ENCODE results near the gene GPRC5C. TPM values are rescaled to one million over a fixed set of nuclear protein-coding genes. Genes with fewer than 3 reads are reported as not detected.

GPRC5C gene, protein sequence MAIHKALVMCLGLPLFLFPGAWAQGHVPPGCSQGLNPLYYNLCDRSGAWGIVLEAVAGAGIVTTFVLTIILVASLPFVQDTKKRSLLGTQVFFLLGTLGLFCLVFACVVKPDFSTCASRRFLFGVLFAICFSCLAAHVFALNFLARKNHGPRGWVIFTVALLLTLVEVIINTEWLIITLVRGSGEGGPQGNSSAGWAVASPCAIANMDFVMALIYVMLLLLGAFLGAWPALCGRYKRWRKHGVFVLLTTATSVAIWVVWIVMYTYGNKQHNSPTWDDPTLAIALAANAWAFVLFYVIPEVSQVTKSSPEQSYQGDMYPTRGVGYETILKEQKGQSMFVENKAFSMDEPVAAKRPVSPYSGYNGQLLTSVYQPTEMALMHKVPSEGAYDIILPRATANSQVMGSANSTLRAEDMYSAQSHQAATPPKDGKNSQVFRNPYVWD
- total RNA-seq = under 1 TPM in 1 of 2 experiments, not detected in 1; 0.32 TPM

DNA sequence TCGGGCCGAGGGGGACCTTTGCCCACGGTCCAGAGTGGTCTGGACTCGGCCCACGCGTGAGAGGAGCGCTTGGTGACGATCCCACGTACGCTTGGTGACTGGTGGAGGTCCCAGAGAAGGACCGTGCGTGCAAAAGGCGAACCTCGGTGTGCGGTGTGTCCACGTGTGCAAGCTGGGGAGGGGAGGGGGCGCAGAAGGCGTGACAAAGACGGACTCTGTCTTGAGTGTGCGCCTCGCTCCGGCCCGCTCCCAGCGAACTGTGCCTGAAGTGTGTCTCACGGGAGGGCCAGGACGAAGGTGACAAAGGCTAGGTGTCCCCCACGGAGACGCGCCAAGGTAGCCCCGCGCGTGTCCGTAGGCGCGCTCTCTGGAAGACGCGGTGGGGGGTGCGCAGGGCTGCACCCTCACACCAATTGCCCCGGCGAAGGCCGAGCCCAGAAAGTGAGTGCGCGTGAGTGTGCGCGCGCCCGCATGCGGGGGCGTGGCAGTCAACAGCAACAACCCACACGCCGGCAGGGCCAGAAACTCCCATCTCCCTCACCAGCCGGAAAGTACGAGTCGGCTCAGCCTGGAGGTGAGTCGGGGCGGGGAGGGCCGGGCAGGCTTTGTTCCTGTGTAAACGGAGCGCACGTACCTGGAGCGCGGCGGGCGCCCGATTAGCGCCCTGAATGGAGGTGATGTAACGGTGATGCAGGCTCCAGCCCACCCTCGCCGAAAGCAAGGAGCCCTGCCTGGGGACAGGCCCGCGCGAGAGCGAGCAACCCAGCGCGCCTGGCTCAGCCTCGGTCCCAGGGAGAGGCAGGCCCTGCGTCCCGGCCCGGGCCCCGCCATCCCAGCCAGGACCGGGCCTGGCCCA lies at the start of gene GPRC5C:
GPRC5C (plus strand) TSS at position 521 of the 856 bp plus-strand sequence. CDS start 7,689 bp downstream, outside the sequence.
- Mint-ChIP-seq H3K4me1 (ENCODE audit: low read depth) (peaks cover 8% of the 10 kb centered on the region), H3K4me3 (peak within 1 kb of the TSS; percentile 28), H3K36me3 (ENCODE audit: low read depth) (no peaks in the 10 kb centered on the region), H3K9me3 (ENCODE audit: insufficient read depth) (no peaks in the 10 kb centered on the region), H3K27me3 (ENCODE audit: low read depth) (peaks cover 56% of the 10 kb centered on the region), H3K27ac (no peak within 1 kb of the TSS)
- CTCF ChIA-PET = no interaction called here
- ATAC-seq (peak; percentile 79), DNase-seq (peak; percentile 60)
- POLR2A ChIA-PET = no interaction called here

DNA sequence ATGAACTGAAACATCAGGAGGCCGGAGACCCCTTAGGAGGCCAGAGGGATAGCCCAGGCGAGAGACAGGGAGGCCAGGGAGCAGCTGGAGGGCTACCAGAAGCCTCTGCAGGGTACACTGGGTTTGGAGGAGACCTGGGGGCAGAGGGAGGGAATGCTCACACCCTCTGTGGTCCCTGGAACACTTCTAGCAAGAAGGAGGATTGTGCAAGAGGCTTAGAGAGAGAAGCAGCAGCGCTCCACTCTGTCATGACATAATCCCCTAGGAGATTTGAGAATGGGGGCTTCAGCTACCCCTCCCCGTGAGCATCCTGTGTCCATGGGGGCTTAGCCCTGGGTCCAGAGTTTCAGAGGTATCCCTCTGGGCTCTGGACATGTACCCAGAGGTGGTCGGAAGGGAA lies 48.7 kb upstream of the GPRC5C start:
- Mint-ChIP-seq H3K9me3 (ENCODE audit: insufficient read depth) (no peaks in the 10 kb centered on the region), H3K4me3 (no peak overlapping the region), H3K27me3 (ENCODE audit: low read depth) (peaks cover 5% of the 10 kb centered on the region), H3K27ac (no peak overlapping the region), H3K4me1 (ENCODE audit: low read depth) (peaks cover 13% of the 10 kb centered on the region), H3K36me3 (ENCODE audit: low read depth) (no peaks in the 10 kb centered on the region)
- CTCF ChIA-PET = no interaction called here
- DNase-seq (no peak), ATAC-seq (no peak)
- POLR2A ChIA-PET = no interaction called here

DNA sequence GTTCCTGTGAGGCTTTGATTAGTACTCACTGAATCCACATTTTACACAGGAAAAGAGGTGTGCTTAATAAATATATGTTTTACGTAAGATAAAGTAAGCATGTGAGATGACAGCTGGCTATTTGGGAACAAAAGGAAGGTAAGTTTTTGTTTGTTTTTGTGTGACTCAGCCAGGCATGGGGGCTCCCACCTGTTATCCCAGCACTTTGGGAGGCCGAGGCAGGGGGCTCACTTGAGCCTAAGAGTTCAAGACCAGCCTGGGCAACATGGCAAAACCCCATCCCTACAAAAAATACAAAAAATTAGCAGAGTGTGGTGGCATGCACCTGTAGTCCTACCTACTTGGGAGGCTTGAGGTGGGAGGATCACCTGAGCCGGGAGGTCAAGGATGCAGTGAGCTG lies 46.7 kb upstream of the GPRC5C start:
- Mint-ChIP-seq H3K36me3 (ENCODE audit: low read depth) (no peaks in the 10 kb centered on the region), H3K9me3 (ENCODE audit: insufficient read depth) (no peaks in the 10 kb centered on the region), H3K4me1 (ENCODE audit: low read depth) (peaks cover 4% of the 10 kb centered on the region), H3K4me3 (no peak overlapping the region), H3K27ac (no peak overlapping the region), H3K27me3 (ENCODE audit: low read depth) (peaks cover 5% of the 10 kb centered on the region)
- POLR2A ChIA-PET = no interaction called here
- no peak for ATAC-seq
- no peak for DNase-seq
- CTCF ChIA-PET = interaction anchor here (1.3 to 2.4 kb wide), 2 partner anchors 17 to 70 kb away, joined by 3 to 11 read pairs; partner anchors contain the start of gene GPR142

DNA sequence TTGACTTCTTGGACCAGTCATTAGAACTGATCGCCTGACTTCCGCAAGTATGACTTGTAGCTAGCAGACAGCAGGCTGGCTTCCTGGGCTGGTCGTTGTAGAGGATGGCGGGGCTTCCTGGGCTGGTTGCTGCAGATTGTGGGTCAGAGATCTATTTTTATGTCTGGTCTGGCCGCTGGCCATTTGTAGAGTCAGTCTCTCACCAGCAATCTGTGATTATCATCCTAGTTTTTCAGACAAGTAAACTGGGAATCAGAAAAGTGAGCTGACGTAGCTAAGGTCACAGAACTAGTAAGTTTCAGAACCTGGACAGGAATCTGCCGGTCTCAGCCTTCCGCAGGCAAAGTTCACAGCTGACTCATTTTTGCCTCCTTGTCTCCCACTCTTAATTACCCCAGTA lies 45.5 kb upstream of the GPRC5C start:
- CTCF ChIA-PET = interaction anchor here (0.6 kb wide), 1 partner anchor 13 kb away, joined by 3 read pairs; no protein-coding TSS in a partner anchor
- peaks cover 5% of the 10 kb centered on the region for H3K27me3 Mint-ChIP-seq (ENCODE audit: low read depth)

DNA sequence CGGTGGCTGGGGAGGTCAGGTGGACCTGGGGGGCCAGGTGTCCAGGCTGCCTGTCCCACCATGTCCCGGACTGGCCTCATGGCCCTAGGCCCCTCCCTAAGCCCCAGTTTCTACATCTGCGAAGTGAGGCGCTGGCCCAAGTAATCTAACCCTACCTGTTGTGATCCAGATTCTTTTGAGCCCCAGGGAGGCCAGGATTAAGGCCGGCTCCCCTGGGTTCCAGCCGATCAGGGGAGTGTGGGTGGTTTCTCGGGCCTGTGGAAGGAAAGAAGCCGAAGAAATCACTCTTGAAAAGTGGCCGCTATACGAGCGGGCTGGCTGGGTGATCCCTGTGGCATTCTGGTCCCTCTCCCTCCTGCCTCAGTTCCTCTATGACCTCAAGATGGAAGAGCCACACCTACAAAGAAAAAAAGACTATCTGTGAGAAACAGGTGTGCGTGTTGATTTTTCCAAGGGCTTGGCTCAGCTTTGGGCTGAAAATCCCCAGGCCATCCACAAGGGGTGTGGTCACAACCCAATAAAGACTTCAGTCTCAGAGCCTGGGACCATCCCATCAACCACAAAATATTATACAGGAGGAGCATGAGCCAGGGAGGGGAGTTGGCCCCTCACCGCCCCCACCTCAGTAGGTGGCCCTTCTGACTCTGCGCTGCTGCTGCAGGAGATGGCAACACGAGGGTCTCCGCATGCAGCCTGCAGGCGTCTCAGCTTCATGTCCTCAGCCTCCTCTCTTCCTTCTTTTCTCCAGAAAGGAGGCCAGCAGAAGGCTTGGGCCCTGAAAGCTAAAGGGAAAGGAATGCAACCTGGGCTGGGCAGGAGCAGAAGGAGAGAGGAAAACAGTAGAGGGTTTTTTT lies 44.3 kb upstream of the GPRC5C start:
- Mint-ChIP-seq H3K36me3 (ENCODE audit: low read depth) (no peaks in the 10 kb centered on the region), H3K4me1 (ENCODE audit: low read depth) (peaks cover 2% of the 10 kb centered on the region), H3K27me3 (ENCODE audit: low read depth) (peaks cover 8% of the 10 kb centered on the region), H3K9me3 (ENCODE audit: insufficient read depth) (no peaks in the 10 kb centered on the region), H3K27ac (no peak overlapping the region), H3K4me3 (no peak overlapping the region)
- DNase-seq (no peak), ATAC-seq (no peak)
- ChIA-PET POLR2A (no interaction called here), CTCF (no interaction called here)

More for the DNA sequence above, 45.5 kb upstream of the GPRC5C start:
- no peak for DNase-seq
- Mint-ChIP-seq H3K36me3 (ENCODE audit: low read depth) (no peaks in the 10 kb centered on the region), H3K4me1 (ENCODE audit: low read depth) (no peaks in the 10 kb centered on the region), H3K27ac (no peak overlapping the region), H3K9me3 (ENCODE audit: insufficient read depth) (no peaks in the 10 kb centered on the region), H3K4me3 (no peak overlapping the region)
- ATAC-seq = no peak
- POLR2A ChIA-PET = no interaction called here

DNA sequence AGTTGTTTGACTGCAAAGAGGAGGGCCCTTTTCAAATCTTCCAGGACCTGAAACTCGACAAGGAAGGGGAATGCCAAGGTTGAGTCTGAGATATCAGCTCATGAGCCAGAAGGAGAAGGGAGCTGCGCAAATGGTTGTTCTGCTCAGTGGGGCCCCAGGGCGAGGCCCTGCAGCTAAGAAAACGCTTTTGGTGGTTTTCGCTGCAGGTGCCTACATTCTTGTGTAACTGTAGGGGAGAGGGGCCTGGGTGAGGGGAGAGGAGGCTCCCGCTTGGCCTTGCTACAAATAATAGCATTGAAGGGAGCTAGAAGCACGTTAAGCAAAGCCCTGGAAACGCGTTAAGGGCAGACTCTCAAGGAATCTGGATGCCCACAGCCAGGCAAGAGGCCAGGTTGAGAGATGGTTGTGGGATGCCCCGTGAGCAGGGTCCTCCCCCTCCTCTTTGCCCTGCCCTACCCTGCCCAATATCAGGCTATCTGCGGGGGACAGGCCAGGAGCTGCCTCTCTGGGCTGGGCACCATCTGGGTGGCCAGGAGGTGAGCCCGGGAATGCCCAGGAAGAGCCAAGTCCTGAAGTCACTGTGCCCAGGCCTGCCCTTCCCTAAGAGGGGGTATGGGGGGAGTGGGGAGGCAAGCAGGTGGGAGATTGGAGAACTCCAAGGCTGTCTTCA lies 42.7 kb upstream of the GPRC5C start:
- Mint-ChIP-seq H3K27me3 (ENCODE audit: low read depth) (peaks cover 3% of the 10 kb centered on the region), H3K4me1 (ENCODE audit: low read depth) (peaks cover 2% of the 10 kb centered on the region), H3K36me3 (ENCODE audit: low read depth) (no peaks in the 10 kb centered on the region), H3K9me3 (ENCODE audit: insufficient read depth) (no peaks in the 10 kb centered on the region), H3K4me3 (no peak overlapping the region), H3K27ac (no peak overlapping the region)
- ChIA-PET CTCF (no interaction called here), POLR2A (no interaction called here)
- DNase-seq (no peak), ATAC-seq (no peak)

DNA sequence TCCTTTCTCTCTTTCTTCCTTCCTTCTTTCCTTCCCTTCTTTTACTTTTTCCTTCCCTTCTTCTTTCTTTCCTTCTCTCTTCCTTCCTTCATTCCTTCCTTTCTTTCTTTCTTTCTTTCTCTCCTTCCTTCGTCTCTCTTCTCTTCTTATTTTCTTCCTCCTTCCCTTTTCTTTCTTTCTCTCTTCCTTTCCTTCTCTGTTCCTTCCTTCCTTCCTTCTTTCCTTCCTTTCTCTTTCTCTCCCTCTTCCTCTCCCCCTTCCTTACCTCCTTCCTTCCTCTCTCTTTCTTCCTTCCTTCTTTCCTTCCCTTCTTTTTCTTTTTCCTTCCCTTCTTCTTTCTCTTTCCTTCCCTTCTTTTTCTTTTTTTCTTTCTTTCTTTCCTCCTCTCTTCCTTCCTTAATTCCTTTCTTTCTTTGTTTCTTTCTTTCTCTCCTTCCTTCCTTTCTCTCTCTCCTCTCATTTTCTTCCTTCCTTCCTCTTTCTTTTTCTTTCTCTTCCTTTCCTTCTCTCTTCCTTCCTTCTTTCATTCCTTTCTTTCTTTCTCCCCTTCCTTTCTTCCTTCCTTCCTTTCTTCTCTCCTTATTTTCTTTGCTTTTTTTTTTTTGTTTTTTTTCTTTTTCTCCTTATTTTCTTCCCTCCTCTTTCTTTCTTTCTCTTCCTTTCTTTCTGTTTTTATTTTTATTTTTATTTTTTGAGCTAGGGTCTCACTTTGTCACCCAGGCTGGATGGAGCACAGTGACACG lies 41.8 kb upstream of the GPRC5C start:
- no peaks in the 10 kb centered on the region for H3K36me3 Mint-ChIP-seq (ENCODE audit: low read depth)
- peaks cover 3% of the 10 kb centered on the region for H3K27me3 Mint-ChIP-seq (ENCODE audit: low read depth)
- H3K27ac Mint-ChIP-seq = no peak overlapping the region
- H3K9me3 Mint-ChIP-seq (ENCODE audit: insufficient read depth) = no peaks in the 10 kb centered on the region
- ChIA-PET POLR2A (no interaction called here), CTCF (no interaction called here)
- DNase-seq = no peak
- no peak overlapping the region for H3K4me3 Mint-ChIP-seq
- no peak for ATAC-seq
- H3K4me1 Mint-ChIP-seq (ENCODE audit: low read depth) = peaks cover 2% of the 10 kb centered on the region

DNA sequence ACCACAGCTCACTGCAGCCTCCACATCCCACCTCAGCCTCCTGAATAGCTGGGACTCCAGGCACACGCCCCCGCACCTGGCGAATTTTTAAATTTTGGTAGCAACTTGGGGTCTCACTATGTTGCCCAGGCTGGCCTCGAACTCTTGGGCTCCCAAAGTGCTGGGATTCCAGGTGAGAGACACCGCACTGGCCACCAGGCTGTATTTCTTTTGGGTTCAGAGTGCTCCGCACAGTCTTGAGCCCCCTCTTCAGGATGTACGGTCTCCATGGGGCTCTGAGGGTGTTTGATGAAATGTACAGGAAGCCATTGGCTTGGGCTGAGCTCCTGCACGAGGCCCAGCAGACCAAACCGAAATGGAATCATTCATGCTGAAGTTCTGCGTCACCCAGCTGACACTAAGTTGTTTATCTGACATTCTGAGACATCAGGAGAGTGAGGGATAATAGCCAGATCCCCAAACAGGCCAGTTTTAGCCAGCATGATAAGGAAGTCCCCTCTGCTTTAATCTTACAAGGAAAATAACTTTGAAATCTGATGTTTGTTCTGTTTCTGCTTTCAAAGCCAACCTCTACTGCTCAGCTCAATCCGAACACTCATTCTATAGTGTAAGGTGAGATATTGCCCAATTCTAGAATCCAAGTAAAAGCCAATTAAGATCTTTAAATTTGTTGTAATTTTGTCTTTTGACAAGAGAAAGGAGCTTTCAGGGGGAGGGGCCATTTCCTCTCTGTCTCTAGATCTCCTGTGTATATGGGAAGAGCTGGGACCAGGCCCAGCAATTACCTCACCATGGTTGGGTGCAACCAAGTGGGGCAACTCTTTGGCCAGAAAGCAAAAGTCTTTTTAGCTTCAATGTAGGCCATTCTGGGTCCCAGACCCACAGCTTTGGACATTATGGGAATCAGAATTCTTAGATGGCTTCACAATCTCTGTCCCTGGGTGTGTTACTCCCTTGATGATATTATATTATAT lies 40.9 kb upstream of the GPRC5C start:
- H3K27me3 Mint-ChIP-seq (ENCODE audit: low read depth) = peaks cover 3% of the 10 kb centered on the region
- H3K4me1 Mint-ChIP-seq (ENCODE audit: low read depth) = peaks cover 2% of the 10 kb centered on the region
- ChIA-PET POLR2A (no interaction called here), CTCF (interaction anchor here (1.0 to 1.3 kb wide), 2 partner anchors 12 to 66 kb away, joined by 4 to 6 read pairs; no protein-coding TSS in a partner anchor)
- H3K27ac Mint-ChIP-seq = no peak overlapping the region
- no peaks in the 10 kb centered on the region for H3K36me3 Mint-ChIP-seq (ENCODE audit: low read depth)
- DNase-seq (no peak), ATAC-seq (no peak)
- no peak overlapping the region for H3K4me3 Mint-ChIP-seq
- H3K9me3 Mint-ChIP-seq (ENCODE audit: insufficient read depth) = no peaks in the 10 kb centered on the region

DNA sequence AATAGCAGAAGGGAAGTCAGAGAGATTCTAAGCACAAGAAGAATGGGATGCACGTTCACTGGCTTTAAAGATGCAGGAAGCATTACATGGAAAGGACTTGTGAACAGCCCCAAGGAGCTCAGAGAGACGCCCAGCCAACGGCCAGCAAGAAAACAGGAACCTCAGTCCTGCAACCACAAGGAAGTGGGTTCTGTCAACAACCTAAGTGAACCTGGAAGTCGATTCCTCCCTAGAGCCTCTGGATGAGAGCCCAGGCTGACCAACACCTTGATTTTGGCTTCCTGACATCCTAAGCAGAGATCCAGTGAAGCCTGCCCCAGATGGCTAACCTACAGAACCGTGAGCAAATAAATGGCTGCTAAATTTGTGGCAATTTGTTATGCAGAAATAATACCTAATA lies 40.1 kb upstream of the GPRC5C start:
- no peak overlapping the region for H3K27ac Mint-ChIP-seq
- CTCF ChIA-PET = interaction anchor here (1.0 to 1.3 kb wide), 2 partner anchors 13 to 65 kb away, joined by 4 to 6 read pairs; no protein-coding TSS in a partner anchor
- ATAC-seq (no peak), DNase-seq (no peak)
- H3K9me3 Mint-ChIP-seq (ENCODE audit: insufficient read depth) = no peaks in the 10 kb centered on the region
- POLR2A ChIA-PET = no interaction called here
- H3K4me1 Mint-ChIP-seq (ENCODE audit: low read depth) = peaks cover 2% of the 10 kb centered on the region
- no peaks in the 10 kb centered on the region for H3K36me3 Mint-ChIP-seq (ENCODE audit: low read depth)
- H3K27me3 Mint-ChIP-seq (ENCODE audit: low read depth) = peaks cover 3% of the 10 kb centered on the region
- H3K4me3 Mint-ChIP-seq = no peak overlapping the region

DNA sequence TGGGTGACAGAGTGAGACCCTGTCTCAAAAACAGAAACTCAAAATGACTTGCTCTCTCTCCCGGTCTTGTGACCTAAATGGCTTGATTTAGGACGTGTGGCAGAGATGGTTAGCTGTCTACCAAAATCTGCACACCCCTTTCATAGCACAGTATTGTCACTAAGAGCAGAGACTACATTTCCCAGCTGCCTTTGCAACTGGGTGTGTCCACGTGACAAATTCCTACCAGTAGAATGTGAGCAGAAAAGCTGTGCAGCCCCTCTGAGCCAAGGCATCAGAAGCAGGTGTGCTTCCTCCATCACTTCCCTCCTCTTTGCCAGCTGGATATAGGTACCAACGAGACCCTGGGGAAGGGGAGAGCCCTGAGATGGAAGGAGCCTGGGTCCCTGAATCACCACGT lies 39.0 kb upstream of the GPRC5C start:
- ATAC-seq = no peak
- DNase-seq = no peak
- POLR2A ChIA-PET = no interaction called here
- CTCF ChIA-PET = interaction anchor here (1.0 to 1.4 kb wide), 2 partner anchors 14 to 24 kb away, joined by 4 to 6 read pairs; no protein-coding TSS in a partner anchor
- H3K36me3 Mint-ChIP-seq (ENCODE audit: low read depth) = no peaks in the 10 kb centered on the region
- H3K4me1 Mint-ChIP-seq (ENCODE audit: low read depth) = peaks cover 2% of the 10 kb centered on the region
- no peak overlapping the region for H3K4me3 Mint-ChIP-seq
- H3K9me3 Mint-ChIP-seq (ENCODE audit: insufficient read depth) = no peaks in the 10 kb centered on the region
- H3K27ac Mint-ChIP-seq = no peak overlapping the region
- peaks cover 3% of the 10 kb centered on the region for H3K27me3 Mint-ChIP-seq (ENCODE audit: low read depth)

Data from activated CD8-positive, alpha-beta T cell treated with anti-CD3 and anti-CD28 coated beads, Interleukin-2, amount 10 ng/mL, durations not matched to agents 7 days and 5 days (primary cell).